ENCODE data around the gene B3GNT7.

DNA sequence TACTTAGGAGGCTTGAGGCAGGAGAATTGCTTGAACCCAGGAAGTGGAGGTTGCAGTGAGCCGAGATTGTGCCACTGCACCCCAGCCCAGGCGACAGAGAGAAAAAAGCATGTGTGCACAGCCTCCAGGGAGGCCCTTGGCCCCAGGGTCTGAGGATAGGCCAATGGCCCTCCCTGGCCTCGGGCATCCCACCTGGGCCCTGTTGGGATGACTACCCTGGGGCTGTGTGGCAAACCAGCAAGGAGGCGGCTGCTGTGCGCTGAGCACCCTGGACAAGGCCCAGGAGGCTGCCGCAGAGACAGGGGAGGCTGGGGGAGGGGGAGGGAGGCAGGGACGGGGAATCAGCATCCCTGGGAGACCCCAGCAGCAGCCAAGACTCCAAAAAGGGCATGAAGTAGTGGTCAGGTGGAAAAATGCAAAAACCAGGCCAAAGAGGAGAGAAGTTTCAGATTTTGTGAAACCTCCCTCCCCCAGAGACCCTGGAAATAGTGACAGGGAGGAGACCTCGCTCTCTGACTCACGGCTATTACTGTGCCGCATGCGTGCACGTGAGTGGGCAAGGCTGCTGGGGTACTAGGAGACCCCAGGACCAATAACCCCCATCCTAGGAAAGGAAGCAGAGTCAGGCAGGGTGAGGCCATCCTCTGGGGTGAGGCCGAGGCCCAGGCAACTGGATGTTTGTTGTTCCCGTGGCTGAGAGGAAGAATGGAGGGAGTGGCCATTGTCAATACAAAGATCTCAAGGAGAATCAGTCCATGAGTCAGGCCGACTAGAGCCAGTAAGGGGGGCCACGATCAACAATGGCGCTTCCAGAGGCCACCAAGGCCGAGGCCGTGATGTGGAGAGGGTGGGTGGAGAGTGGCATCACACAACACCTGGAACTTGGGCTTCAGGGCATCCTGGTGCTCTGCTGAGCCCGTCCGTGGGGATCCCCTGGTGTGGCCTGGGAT, 16.0 kb upstream of the B3GNT7 start:
- TF ChIP-seq, protein P1, sequence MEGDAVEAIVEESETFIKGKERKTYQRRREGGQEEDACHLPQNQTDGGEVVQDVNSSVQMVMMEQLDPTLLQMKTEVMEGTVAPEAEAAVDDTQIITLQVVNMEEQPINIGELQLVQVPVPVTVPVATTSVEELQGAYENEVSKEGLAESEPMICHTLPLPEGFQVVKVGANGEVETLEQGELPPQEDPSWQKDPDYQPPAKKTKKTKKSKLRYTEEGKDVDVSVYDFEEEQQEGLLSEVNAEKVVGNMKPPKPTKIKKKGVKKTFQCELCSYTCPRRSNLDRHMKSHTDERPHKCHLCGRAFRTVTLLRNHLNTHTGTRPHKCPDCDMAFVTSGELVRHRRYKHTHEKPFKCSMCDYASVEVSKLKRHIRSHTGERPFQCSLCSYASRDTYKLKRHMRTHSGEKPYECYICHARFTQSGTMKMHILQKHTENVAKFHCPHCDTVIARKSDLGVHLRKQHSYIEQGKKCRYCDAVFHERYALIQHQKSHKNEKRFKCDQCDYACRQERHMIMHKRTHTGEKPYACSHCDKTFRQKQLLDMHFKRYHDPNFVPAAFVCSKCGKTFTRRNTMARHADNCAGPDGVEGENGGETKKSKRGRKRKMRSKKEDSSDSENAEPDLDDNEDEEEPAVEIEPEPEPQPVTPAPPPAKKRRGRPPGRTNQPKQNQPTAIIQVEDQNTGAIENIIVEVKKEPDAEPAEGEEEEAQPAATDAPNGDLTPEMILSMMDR (IDR thresholded peaks at IDR 0.05): no peak
- no peak for TF ChIP-seq EZH2 (IDR thresholded peaks at IDR 0.05)

Measured in neural progenitor cell (in vitro differentiated cells).